HG03571 (cell line): ENCODE measurements around the gene MSANTD1.
A peak's percentile ranks its signal among the peaks of the same experiment; 100 is the strongest.
"Not testable (repeated sequence)": the region's sequence is repeated elsewhere in the genome, so short reads cannot be mapped to it uniquely, and the experiment has no call there.

Experiments
- ATAC-seq: cut with Tn5 transposase; IDR thresholded peaks from one replicate; pipeline ENCODE4 v1.9.1; 2021; ENCODE audit not compliant: unreplicated experiment

Gene MSANTD1

DNA sequence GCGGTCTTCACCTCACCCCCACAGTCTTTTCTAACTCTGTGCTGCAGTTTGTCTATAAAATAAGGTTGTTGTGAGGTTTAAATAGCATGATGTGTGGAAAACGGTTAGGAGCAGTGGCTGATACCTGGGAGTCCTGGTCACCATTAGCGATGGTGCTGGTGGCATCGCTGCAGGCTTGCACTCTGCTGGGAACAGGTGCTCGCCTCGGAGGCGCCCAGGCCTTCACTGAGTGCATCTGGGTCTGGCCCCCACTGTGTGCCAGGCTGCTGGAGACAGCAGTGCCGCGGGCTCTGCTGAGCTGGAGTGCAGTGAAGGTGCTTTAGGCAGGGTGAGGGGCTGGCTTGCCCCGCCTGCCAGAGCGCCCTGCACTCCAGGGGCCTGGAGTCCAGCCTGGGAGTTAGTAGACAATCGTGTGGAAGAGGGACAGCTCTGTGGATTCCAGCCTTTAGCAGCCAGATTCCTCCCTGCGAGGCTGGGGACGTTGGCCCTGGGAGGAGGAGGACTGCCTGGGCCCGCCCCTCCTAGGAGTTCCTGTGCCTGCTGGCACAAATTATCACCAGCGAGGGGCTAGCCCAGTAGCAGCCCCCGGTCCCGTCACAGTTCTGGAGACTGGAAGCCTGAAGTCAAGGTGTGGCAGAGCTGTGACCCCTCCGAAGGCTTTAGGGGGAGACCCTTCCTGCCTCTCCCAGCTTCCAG, 51.2 kb downstream of the MSANTD1 start:
- no peak for ATAC-seq

- ATAC-seq = not testable (repeated sequence)
Observed at GRCh38 chr4:3300882-3301281, 51.9 kb downstream of the MSANTD1 start.

- no peak for ATAC-seq
Observed at GRCh38 chr4:3301450-3302172, 52.7 kb downstream of the MSANTD1 start.

DNA sequence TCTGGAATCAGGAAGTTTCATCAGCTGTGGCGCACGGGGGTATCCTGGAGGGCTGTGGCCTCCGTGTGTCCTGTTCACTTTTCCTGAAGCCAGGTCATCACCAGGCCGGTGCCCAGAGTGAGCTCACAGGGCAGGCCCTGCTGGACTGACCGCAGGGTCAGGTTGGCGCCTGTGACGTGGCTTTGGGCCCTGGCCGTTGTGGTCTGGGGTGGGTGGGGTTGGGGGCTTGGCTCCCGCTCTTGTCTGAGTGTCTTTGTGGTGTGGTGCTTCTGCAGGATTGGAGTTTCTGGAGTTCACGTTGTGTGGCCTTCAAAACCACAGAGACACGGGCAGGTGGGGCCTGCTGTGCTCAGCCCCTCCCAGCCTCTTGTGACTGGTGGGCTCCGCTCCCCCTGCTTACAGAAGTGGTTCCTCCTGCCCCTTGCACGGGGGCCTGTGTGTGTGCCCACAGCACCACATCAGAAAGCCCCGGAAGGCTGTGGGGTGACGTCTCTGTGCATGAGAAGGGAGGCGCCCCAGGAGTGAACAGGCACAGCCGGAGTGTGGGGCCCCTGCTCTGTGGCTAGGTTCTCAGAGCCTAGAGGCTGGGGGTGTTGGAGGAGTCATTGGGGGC, 53.3 kb downstream of the MSANTD1 start:
- peak; percentile 47 for ATAC-seq

GRCh38 chr4:3302786-3303564, 54.0 kb downstream of the MSANTD1 start:
- no peak for ATAC-seq

- no peak for ATAC-seq
Observed at GRCh38 chr4:3303565-3303824, 54.5 kb downstream of the MSANTD1 start.

GRCh38 chr4:3303923-3304710, 55.2 kb downstream of the MSANTD1 start:
- no peak for ATAC-seq

GRCh38 chr4:3304831-3305609, 56.1 kb downstream of the MSANTD1 start:
- no peak for ATAC-seq

- no peak for ATAC-seq
Observed at GRCh38 chr4:3305610-3306371, 56.8 kb downstream of the MSANTD1 start.
